ENCODE measurements around the gene SLC36A3.

DNA sequence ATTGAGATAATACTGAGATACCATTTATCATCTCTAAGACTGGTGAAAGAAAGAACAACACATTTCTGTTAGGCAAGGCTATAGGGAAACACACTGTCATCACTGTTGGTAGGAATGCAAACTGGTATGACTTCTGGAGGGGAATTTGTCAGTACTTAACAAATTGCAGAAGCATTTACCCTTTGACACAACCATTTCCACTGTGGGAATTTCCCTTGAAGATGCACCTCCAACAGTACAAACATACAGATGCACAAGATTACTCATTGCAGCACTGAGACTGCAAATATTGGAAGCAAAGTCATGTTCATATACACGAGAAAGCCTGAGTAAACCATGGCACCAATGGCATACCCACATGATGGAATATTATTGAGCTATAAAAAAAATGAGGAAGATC, 33.0 kb downstream of the SLC36A3 start:
- TF ChIP-seq POLR2A (IDR thresholded peaks at IDR 0.05; ENCODE audit: low read depth, low read length) (no peak; the same call in 1 of the 2 replicates), POLR2AphosphoS5 (IDR thresholded peaks at IDR 0.05; ENCODE audit: low read depth, low read length) (no peak)

All from GM12892 (cell line).